Calu3 (cell line): ENCODE data around the gene KSR2. TPM values are rescaled to one million over a fixed set of nuclear protein-coding genes. Genes with fewer than 3 reads are reported as not detected.

Experiments used
- BruUV-seq: library from RNA; stranded (reverse); fragments of 400-500 nt; replicated peaks from 2 replicates; lab custom pipeline; 2021; lab: Mats Ljungman, UMichigan
- CTCF ChIA-PET: fragments of 300-600 bp; sonication (Branson Sonifier 250); formaldehyde crosslinking; loops from one replicate; lab custom pipeline; 2022; ENCODE audit warnings: antibody characterized with exemption; lab: Charles Lee
- DNase-seq: peaks from one replicate; pipeline ENCODE4 v3.0.0; 2022
- H3K27ac Mint-ChIP-seq: one replicate; pipeline ENCODE4 v1.8.0; 2022; ENCODE audit warnings: mixed read lengths; ENCODE audit not compliant: unreplicated experiment
- H3K27me3 Mint-ChIP-seq: one replicate; pipeline ENCODE4 v1.8.0; 2022; ENCODE audit warnings: mixed read lengths; ENCODE audit not compliant: unreplicated experiment
- H3K36me3 Mint-ChIP-seq: one replicate; pipeline ENCODE4 v1.8.0; 2022; ENCODE audit warnings: mild to moderate bottlenecking, moderate library complexity, mixed read lengths; ENCODE audit not compliant: insufficient read depth, unreplicated experiment
- H3K4me1 Mint-ChIP-seq: one replicate; pipeline ENCODE4 v1.8.0; 2022; ENCODE audit warnings: mild to moderate bottlenecking, low read depth, mixed read lengths; ENCODE audit not compliant: unreplicated experiment
- H3K4me3 Mint-ChIP-seq: one replicate; pipeline ENCODE4 v1.8.0; 2022; ENCODE audit warnings: mild to moderate bottlenecking, low read depth, moderate library complexity, mixed read lengths; ENCODE audit not compliant: unreplicated experiment
- H3K9me3 Mint-ChIP-seq: one replicate; pipeline ENCODE4 v1.8.0; 2022; ENCODE audit warnings: low read depth, mixed read lengths; ENCODE audit not compliant: unreplicated experiment
- CTCF ChIP-seq: fragments of 200-600 bp; IDR thresholded peaks from one replicate; pipeline ENCODE4 v1.8.0; 2022; ENCODE audit warnings: antibody characterized with exemption; ENCODE audit not compliant: unreplicated experiment
- intact Hi-C: fragments of 100-400 bp; cut with micrococcal nuclease; formaldehyde crosslinking; loops from one replicate; pipeline ENCODE4 v1.10.0; 2022; ENCODE audit not compliant: unreplicated experiment
- total RNA-seq: library from RNA; stranded (reverse); gene quantifications from 2 replicates; pipeline ENCODE4 v1.2.3, GENCODE V29; 2022

The KSR2 gene
- total RNA-seq, 1 experiment from 2014 or later = 1.9 TPM

- CTCF ChIA-PET = no interaction called here
- no peak overlapping the region for H3K27ac Mint-ChIP-seq
- H3K4me1 Mint-ChIP-seq = no peaks in the 10 kb centered on the region
- no peak for DNase-seq
- intact Hi-C loops = loop anchor here (1.0 kb wide), 1 partner anchor 41 kb away; no protein-coding TSS in a partner anchor
- no peak for TF ChIP-seq CTCF
- H3K4me3 Mint-ChIP-seq = no peak overlapping the region
- no peaks in the 10 kb centered on the region for H3K36me3 Mint-ChIP-seq
- no TSS peak for BruUV-seq
- peaks cover 2% of the 10 kb centered on the region for H3K9me3 Mint-ChIP-seq
- H3K27me3 Mint-ChIP-seq = peaks cover 30% of the 10 kb centered on the region
Observed at GRCh38 chr12:117555889-117556288, 412.9 kb downstream of the KSR2 start.

GRCh38 chr12:117552971-117553370 is 415.8 kb downstream of the KSR2 start:
- Mint-ChIP-seq H3K36me3 (no peaks in the 10 kb centered on the region), H3K27ac (no peak overlapping the region), H3K9me3 (peaks cover 2% of the 10 kb centered on the region), H3K4me3 (no peak overlapping the region), H3K4me1 (no peaks in the 10 kb centered on the region), H3K27me3 (peaks cover 27% of the 10 kb centered on the region)
- BruUV-seq = no TSS peak
- CTCF ChIA-PET = no interaction called here
- no peak for TF ChIP-seq CTCF
- intact Hi-C loops = no loop called here
- DNase-seq = no peak

- H3K27me3 Mint-ChIP-seq = peaks cover 21% of the 10 kb centered on the region
- H3K36me3 Mint-ChIP-seq = no peaks in the 10 kb centered on the region
- no peak overlapping the region for H3K4me3 Mint-ChIP-seq
- H3K9me3 Mint-ChIP-seq = peaks cover 2% of the 10 kb centered on the region
- no peak for TF ChIP-seq CTCF
- CTCF ChIA-PET = no interaction called here
- BruUV-seq = no TSS peak
- no peaks in the 10 kb centered on the region for H3K4me1 Mint-ChIP-seq
- DNase-seq = no peak
- intact Hi-C loops = no loop called here
- no peak overlapping the region for H3K27ac Mint-ChIP-seq
Observed at GRCh38 chr12:117551665-117552064, 417.1 kb downstream of the KSR2 start.

- Mint-ChIP-seq H3K4me3 (no peak overlapping the region), H3K27ac (no peak overlapping the region), H3K9me3 (peaks cover 2% of the 10 kb centered on the region), H3K4me1 (no peaks in the 10 kb centered on the region), H3K27me3 (peaks cover 38% of the 10 kb centered on the region), H3K36me3 (no peaks in the 10 kb centered on the region)
- intact Hi-C loops = no loop called here
- CTCF ChIA-PET = no interaction called here
- TF ChIP-seq CTCF = no peak
- DNase-seq = no peak
- no TSS peak for BruUV-seq
Observed at GRCh38 chr12:117547209-117547608, 421.6 kb downstream of the KSR2 start.
